A673 (cell line): Measurements from ENCODE around the gene SH2D4B. TPM values are rescaled to one million over a fixed set of nuclear protein-coding genes. Genes with fewer than 3 reads are reported as not detected.

ENCODE experiments used
- BruUV-seq: library from RNA; stranded (reverse); fragments of 400-500 nt; replicated peaks from 2 replicates; lab custom pipeline; 2021; lab: Mats Ljungman, UMichigan
- CTCF ChIA-PET: fragments of 300-600 bp; sonication (Branson Sonifier 250); formaldehyde crosslinking; loops from one replicate; lab custom pipeline; 2022; ENCODE audit warnings: antibody characterized with exemption; lab: Charles Lee
- POLR2A ChIA-PET: fragments of 300-600 bp; sonication (Branson Sonifier 250); formaldehyde crosslinking; loops from one replicate; lab custom pipeline; 2022; ENCODE audit warnings: antibody characterized with exemption; ENCODE audit not compliant: low non-redundant PET; lab: Charles Lee
- DNase-seq: peaks from one replicate; pipeline ENCODE4 v3.0.0-alpha.2; 2015; ENCODE audit warnings: low spot score
- H3K27ac ChIP-seq: fragments of 200-600 bp; sonication (generic); 2 replicates; pipeline ENCODE4 v1.5.1; 2016; ENCODE audit warnings: mixed run types, low read depth, mild to moderate bottlenecking, mixed read lengths, antibody characterized with exemption, low read length; ENCODE audit not compliant: poor library complexity, severe bottlenecking
- H3K27me3 ChIP-seq: fragments of 200-600 bp; sonication (generic); replicated peaks from 2 replicates; pipeline ENCODE4 v1.6.1; 2017; ENCODE audit warnings: mixed run types, low read depth, mild to moderate bottlenecking, mixed read lengths, antibody characterized with exemption, low read length; ENCODE audit not compliant: insufficient read depth, poor library complexity
- H3K36me3 ChIP-seq: fragments of 200-600 bp; sonication (generic); 2 replicates; pipeline ENCODE4 v1.6.1; 2016; ENCODE audit warnings: mixed run types, mild to moderate bottlenecking, mixed read lengths, antibody characterized with exemption, low read length; ENCODE audit not compliant: insufficient read depth, poor library complexity, severe bottlenecking
- H3K4me1 ChIP-seq: fragments of 200-600 bp; sonication (generic); 2 replicates; pipeline ENCODE4 v1.6.1; 2017; ENCODE audit warnings: mixed run types, mild to moderate bottlenecking, mixed read lengths, antibody characterized with exemption, low read length; ENCODE audit not compliant: insufficient read depth, poor library complexity, severe bottlenecking
- H3K4me3 ChIP-seq: fragments of 200-600 bp; sonication (generic); 2 replicates; pipeline ENCODE4 v1.5.1; 2016; ENCODE audit warnings: low read depth, mixed run types, mild to moderate bottlenecking, mixed read lengths, low read length; ENCODE audit not compliant: poor library complexity, severe bottlenecking
- H3K9me3 ChIP-seq: fragments of 200-600 bp; sonication (generic); 2 replicates; pipeline ENCODE4 v1.6.1; 2016; ENCODE audit warnings: mixed run types, low read depth, mild to moderate bottlenecking, mixed read lengths, antibody characterized with exemption, low read length; ENCODE audit not compliant: poor library complexity, severe bottlenecking
- EZH2 ChIP-seq: fragments of 200-600 bp; sonication (generic); IDR thresholded peaks from 2 replicates; pipeline ENCODE4 v1.6.1; 2017; ENCODE audit warnings: borderline replicate concordance, low read depth, mild to moderate bottlenecking, mixed read lengths, antibody characterized with exemption, low read length; ENCODE audit not compliant: poor library complexity, severe bottlenecking
- intact Hi-C: fragments of 100-400 bp; cut with micrococcal nuclease; formaldehyde crosslinking; loops from one replicate; pipeline ENCODE4 v1.10.0; 2022; ENCODE audit not compliant: unreplicated experiment
- total RNA-seq: library from RNA; stranded (reverse); gene quantifications from 2 replicates; pipeline ENCODE4 v1.2.3, GENCODE V29; 2021
- TF ChIP-seq, protein P1 (sequence below): fragments of 300-800, 200-600 bp; sonication (generic); conservative IDR thresholded peaks from 2 replicates; pipeline ENCODE4 v1.5.1; 2017; ENCODE audit warnings: low read depth, mild to moderate bottlenecking, antibody characterized with exemption, low read length, moderate library complexity, mixed read lengths

Gene SH2D4B
- total RNA-seq, 1 experiment from 2014 or later, result 0.19 TPM

DNA sequence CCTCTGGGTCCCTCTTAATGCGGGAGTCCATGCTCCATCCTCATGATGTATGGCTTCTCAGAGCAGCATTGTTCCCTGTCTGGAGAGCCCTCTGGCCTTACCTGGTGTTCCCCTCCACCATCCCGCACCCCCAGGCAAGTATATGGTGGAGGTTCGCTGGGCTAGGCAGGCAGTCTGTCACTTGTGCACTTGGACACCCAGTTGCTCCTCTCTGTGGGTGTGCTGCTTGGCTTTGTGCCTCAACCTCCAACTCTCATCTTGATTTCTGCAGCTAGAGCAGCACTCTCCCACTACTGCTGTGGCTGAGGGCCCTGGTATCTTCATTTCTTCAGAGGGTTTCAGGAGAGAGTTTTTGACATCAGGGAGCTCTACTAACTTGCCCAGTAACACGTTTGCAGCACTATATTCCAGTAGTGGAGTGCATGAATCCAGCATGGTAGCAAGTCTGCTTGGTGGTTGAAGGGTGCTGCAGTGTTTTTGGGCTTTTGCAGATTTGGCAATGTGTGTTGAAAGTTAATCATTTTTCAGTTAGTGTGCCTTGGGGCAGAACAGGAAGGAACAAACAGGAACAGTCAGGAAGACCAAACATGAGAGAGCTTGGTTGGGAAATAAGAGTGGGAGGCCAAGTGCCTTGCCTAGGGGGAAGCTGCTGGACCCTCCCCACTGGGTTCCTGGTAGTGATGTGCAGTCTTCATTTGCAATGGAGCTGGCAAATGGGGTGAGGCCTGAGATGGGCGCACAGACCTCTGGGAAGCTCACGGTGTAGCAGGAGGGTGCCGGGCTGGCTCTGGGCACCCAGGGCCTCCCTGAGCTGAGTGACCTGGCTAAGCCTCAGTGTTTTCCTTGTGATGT, 46.2 kb upstream of the SH2D4B start:
- Histone ChIP-seq H3K9me3 (peaks cover 4% of the 10 kb centered on the region), H3K4me3 (no peak overlapping the region), H3K36me3 (peaks cover 8% of the 10 kb centered on the region), H3K4me1 (peaks cover 22% of the 10 kb centered on the region), H3K27me3 (no peaks in the 10 kb centered on the region), H3K27ac (no peak overlapping the region)
- no peak for DNase-seq
- TF ChIP-seq EZH2, result no peak
- TF ChIP-seq, protein P1, sequence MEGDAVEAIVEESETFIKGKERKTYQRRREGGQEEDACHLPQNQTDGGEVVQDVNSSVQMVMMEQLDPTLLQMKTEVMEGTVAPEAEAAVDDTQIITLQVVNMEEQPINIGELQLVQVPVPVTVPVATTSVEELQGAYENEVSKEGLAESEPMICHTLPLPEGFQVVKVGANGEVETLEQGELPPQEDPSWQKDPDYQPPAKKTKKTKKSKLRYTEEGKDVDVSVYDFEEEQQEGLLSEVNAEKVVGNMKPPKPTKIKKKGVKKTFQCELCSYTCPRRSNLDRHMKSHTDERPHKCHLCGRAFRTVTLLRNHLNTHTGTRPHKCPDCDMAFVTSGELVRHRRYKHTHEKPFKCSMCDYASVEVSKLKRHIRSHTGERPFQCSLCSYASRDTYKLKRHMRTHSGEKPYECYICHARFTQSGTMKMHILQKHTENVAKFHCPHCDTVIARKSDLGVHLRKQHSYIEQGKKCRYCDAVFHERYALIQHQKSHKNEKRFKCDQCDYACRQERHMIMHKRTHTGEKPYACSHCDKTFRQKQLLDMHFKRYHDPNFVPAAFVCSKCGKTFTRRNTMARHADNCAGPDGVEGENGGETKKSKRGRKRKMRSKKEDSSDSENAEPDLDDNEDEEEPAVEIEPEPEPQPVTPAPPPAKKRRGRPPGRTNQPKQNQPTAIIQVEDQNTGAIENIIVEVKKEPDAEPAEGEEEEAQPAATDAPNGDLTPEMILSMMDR, result no peak
- no TSS peak for BruUV-seq
- ChIA-PET POLR2A (no interaction called here), CTCF (no interaction called here)
- intact Hi-C loops, result no loop called here

DNA sequence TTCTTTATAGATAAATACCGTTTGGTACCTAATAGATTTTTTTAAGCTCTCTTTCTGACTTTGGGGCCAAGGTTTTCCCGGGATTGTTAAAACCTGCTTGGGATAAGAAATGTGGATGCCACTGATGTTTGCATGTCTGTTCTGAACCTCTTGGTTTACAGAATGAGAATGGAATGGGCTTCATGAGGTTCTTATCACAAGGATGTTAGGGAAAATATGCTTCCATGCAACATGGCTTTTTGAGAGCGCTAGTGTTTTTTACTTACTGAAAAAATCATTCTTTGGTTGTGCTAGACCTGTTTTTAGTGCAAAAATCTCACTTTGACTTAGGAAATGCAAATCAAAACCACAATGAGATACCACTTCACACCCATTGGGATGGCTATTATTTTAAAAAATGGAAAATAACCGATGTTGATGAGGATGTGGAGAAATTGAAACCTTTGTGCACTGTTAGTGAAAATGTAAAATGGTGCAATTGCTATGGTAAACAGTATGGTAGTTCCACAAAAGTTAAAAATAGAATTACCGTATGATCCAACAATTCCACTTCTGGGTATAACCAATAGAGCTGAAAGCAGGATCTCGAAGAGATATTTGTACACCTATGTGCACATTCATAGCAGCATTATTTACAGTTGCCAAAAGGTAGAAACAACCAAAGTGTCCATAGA, 44.7 kb upstream of the SH2D4B start:
- Histone ChIP-seq H3K4me3 (no peak overlapping the region), H3K9me3 (peaks cover 4% of the 10 kb centered on the region), H3K27ac (peak overlapping the region; percentile 9), H3K4me1 (peaks cover 25% of the 10 kb centered on the region), H3K36me3 (peaks cover 8% of the 10 kb centered on the region), H3K27me3 (no peaks in the 10 kb centered on the region)
- no peak for DNase-seq
- no TSS peak for BruUV-seq
- intact Hi-C loops, result no loop called here
- TF ChIP-seq, protein P1, result no peak
- TF ChIP-seq EZH2, result no peak
- POLR2A ChIA-PET, result no interaction called here
- CTCF ChIA-PET, result interaction anchor here (1.3 kb wide), 1 partner anchor 12 kb away, joined by 11 read pairs; no protein-coding TSS in a partner anchor

DNA sequence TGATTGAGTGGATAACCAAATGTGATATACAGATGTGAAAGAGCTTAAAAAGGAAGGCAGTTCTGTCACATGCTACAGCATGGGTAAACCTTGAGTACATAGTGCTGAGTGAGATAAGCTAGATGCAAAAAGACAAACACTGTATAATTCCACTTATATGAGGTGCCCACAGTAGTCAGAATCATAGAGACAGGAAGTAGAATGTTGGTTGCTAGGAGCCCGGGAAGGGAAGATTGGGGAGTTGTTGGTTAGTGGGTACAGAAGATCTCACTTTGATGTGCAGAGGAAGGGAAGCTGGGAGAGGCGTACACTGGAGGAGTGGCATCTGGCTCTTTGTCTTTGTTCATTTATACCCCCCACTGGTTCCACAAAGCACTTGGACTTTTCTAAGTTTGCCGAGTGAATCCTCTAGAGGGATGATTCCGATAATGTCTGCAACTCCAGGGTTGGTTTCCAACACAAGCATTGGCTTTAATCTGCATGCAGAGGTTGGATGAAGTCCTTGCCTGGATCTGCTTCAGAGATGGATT, 44.1 kb upstream of the SH2D4B start:
- DNase-seq, result peak; percentile 91
- TF ChIP-seq, protein P1, result no peak
- no peak for TF ChIP-seq EZH2
- CTCF ChIA-PET, result interaction anchor here (1.3 kb wide), 1 partner anchor 12 kb away, joined by 11 read pairs; no protein-coding TSS in a partner anchor
- peaks cover 4% of the 10 kb centered on the region for H3K9me3 ChIP-seq
- no peak overlapping the region for H3K4me3 ChIP-seq
- POLR2A ChIA-PET, result no interaction called here
- peaks cover 8% of the 10 kb centered on the region for H3K36me3 ChIP-seq
- H3K4me1 ChIP-seq, result peaks cover 31% of the 10 kb centered on the region
- no peaks in the 10 kb centered on the region for H3K27me3 ChIP-seq
- intact Hi-C loops, result no loop called here
- H3K27ac ChIP-seq, result peak overlapping the region; percentile 18
- BruUV-seq, result no TSS peak
